Stimulated activated CD4-positive, alpha-beta T cell treated with anti-CD3 and anti-CD28 coated beads, Interleukin-12 subunit alpha, Interleukin-12 subunit beta, amount 100 ng/mL, for 24 hours (primary cell): ENCODE results near the gene AGRN.
"Not testable (repeated sequence)": the region's sequence is repeated elsewhere in the genome, so short reads cannot be mapped to it uniquely, and the experiment has no call there.

ENCODE experiments used
- DNase-seq, 2 experiments: peaks; one replicate each; pipeline ENCODE4 v3.0.0-alpha.2; 2020; ENCODE audit warnings: low read depth in 2 of 2

Gene AGRN

GRCh38 chr1:1065265-1065939 is 45.5 kb downstream of the AGRN start:
- DNase-seq, result no peak

- not testable (repeated sequence) for DNase-seq
Observed at GRCh38 chr1:1065940-1066304, 46.0 kb downstream of the AGRN start.

- DNase-seq, result no peak
Observed at GRCh38 chr1:1066403-1067283, 46.7 kb downstream of the AGRN start.

- DNase-seq, result no peak
Observed at GRCh38 chr1:1067284-1067859, 47.5 kb downstream of the AGRN start.

- DNase-seq, result no peak
Observed at GRCh38 chr1:1067860-1068516, 48.1 kb downstream of the AGRN start.

GRCh38 chr1:1068517-1069055 is 48.7 kb downstream of the AGRN start:
- DNase-seq, result no peak

GRCh38 chr1:1069056-1069710 is 49.3 kb downstream of the AGRN start:
- peak; percentile 72 to 78 for DNase-seq

- DNase-seq, result no peak
Observed at GRCh38 chr1:1069711-1070676, 50.1 kb downstream of the AGRN start.

GRCh38 chr1:1071486-1072298 is 51.8 kb downstream of the AGRN start:
- no peak for DNase-seq

GRCh38 chr1:1072299-1072848 is 52.5 kb downstream of the AGRN start:
- DNase-seq, result no peak

GRCh38 chr1:1072849-1073742 is 53.2 kb downstream of the AGRN start:
- DNase-seq, result no peak

GRCh38 chr1:1073743-1074587 is 54.0 kb downstream of the AGRN start, which contains the start of gene RNF223:
Gene RNF223, minus strand, starts transcription at chr1:1074306. Its CDS starts 1,740 bp downstream, at chr1:1072566.
- DNase-seq, result no peak

- no peak for DNase-seq
Observed at GRCh38 chr1:1074631-1075147, 54.8 kb downstream of the AGRN start.

GRCh38 chr1:1075148-1075935 is 55.4 kb downstream of the AGRN start:
- no peak for DNase-seq

- DNase-seq, result not testable (repeated sequence)
Observed at GRCh38 chr1:1077396-1077795, 57.5 kb downstream of the AGRN start.
